Parietal lobe (tissue), 1 donor: ENCODE measurements around the gene ANKRD13D. TPM values are rescaled to one million over a fixed set of nuclear protein-coding genes. Genes with fewer than 3 reads are reported as not detected.

ENCODE experiments used
- total RNA-seq: library from RNA; depleted of rRNA; stranded (reverse); fragments of >200 nt; gene quantifications from one replicate; pipeline ENCODE4 v1.2.3, GENCODE V29; 2014

The ANKRD13D gene
- 57.9 TPM for total RNA-seq

DNA sequence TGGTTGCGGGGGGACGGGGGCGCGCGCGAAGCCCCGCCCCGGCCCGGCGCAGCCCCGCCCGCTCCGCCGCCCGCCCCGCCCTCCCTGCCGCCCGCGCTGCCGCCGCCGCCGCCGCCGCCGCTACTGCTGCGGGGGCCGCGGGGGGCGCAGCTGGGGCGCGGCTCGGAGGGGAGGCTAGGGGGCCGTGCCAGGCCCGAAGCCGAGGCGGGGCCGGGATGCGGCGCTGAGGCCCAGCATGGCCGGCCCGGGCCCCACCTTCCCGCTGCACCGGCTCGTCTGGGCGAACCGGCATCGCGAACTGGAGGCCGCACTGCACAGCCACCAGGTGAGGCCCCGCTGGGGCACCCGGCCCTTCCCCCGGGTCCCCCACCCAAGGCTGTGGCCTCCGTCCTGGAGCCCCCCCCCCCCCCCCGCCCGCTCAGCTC lies at the start of gene ANKRD13D:
ANKRD13D (plus strand) TSS at position 78 of the 425 bp plus-strand sequence; CDS start at position 236, 158 bp downstream.

DNA sequence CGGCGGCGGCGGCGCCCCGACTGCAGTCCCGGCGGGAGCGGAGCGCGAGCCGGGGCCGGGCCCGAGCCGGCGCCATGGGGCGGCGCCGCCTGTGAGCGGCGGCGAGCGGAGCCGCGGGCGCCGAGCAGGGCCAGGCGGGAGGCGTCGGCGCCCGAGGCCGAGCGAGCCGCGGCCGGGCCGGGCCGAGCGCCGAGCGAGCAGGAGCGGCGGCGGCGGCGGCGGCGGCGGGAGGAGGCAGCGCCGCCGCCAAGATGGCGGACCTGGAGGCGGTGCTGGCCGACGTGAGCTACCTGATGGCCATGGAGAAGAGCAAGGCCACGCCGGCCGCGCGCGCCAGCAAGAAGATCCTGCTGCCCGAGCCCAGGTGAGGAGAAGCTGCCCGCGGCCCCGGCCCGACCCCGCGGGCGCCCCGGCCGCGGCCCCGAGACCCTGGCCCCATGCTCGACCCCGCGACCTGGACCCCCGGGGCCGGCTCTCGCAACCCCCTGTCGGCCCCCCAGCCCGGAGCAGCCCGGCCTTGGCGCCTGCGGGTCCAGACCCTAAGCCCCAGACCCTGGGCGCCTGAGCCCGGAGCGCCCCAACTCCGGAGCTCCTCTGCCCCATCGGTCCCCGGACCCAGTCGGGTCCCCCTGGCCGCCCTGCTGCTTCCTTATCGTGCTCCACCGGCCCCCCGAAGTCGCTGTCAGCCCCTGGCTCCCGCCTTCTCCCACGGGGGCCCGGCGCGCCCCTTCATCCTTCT lies 22.5 kb upstream of the ANKRD13D start, which contains the start of gene GRK2:
GRK2 (plus strand) TSS at position 25 of the 739 bp plus-strand sequence; CDS start at position 252, 227 bp downstream.

GRCh38 chr11:67303132-67303834 lies 14.2 kb downstream of the ANKRD13D start, which contains the start of gene SSH3:
Gene SSH3, plus strand, starts transcription at chr11:67303530. Its CDS starts 96 bp downstream, at chr11:67303626.

Other genes with a start within 250 kb of the ANKRD13D start
- gene RHOD, start 232.5 kb upstream of the ANKRD13D start, total RNA-seq, result not detected
- 109 TPM for gene KDM2A, start 170.0 kb upstream of the ANKRD13D start, total RNA-seq
- 50.7 TPM for gene GRK2, start 22.8 kb upstream of the ANKRD13D start, total RNA-seq
- gene SSH3, start 14.2 kb downstream of the ANKRD13D start, total RNA-seq, result 8.5 TPM
- gene POLD4, start 64.2 kb downstream of the ANKRD13D start, total RNA-seq, result 5.9 TPM
- gene CLCF1, start 84.3 kb downstream of the ANKRD13D start, total RNA-seq, result 0.31 TPM
- 27.5 TPM for gene RAD9A, start 102.7 kb downstream of the ANKRD13D start, total RNA-seq
- gene PPP1CA, start 112.6 kb downstream of the ANKRD13D start, total RNA-seq, result 57.0 TPM
- gene TBC1D10C, start 114.8 kb downstream of the ANKRD13D start, total RNA-seq, result 0.31 TPM
- gene CARNS1, start 126.4 kb downstream of the ANKRD13D start, total RNA-seq, result 0.31 TPM
- gene RPS6KB2, start 139.2 kb downstream of the ANKRD13D start, total RNA-seq, result 16.0 TPM
- gene PTPRCAP, start 148.4 kb downstream of the ANKRD13D start, total RNA-seq, result 0.63 TPM
- gene CORO1B, start 154.2 kb downstream of the ANKRD13D start, total RNA-seq, result 24.4 TPM
- not detected for gene GPR152, start 163.4 kb downstream of the ANKRD13D start, total RNA-seq
- gene CABP4, start 166.1 kb downstream of the ANKRD13D start, total RNA-seq, result not detected
- gene TMEM134, start 179.9 kb downstream of the ANKRD13D start, total RNA-seq, result 19.7 TPM
- gene AIP, start 193.7 kb downstream of the ANKRD13D start, total RNA-seq, result 46.0 TPM
- gene PITPNM1, start 216.1 kb downstream of the ANKRD13D start, total RNA-seq, result 39.1 TPM
- gene CDK2AP2, start 218.9 kb downstream of the ANKRD13D start, total RNA-seq, result 6.6 TPM
- not detected for gene CABP2, start 234.1 kb downstream of the ANKRD13D start, total RNA-seq